Fibroblast of pulmonary artery (primary cell): ENCODE measurements around the gene EHD1.
"Not testable (repeated sequence)": the region's sequence is repeated elsewhere in the genome, so short reads cannot be mapped to it uniquely, and the experiment has no call there.

Experiments used
- DNase-seq: peaks from one replicate; pipeline ENCODE4 v3.0.0-alpha.2; 2010; ENCODE audit warnings: low read depth
- H3K4me3 ChIP-seq: replicated peaks from 2 replicates; pipeline ENCODE4 v1.5.1; 2011; ENCODE audit warnings: low read depth, mild to moderate bottlenecking, control low read depth, low read length, moderate library complexity
- TF ChIP-seq, protein P1 (sequence below): IDR thresholded peaks from 2 replicates; pipeline ENCODE4 v1.5.1; 2011; ENCODE audit warnings: mild to moderate bottlenecking, control low read depth, low read length, inconsistent platforms; ENCODE audit errors: missing control alignments

EHD1 gene

DNA sequence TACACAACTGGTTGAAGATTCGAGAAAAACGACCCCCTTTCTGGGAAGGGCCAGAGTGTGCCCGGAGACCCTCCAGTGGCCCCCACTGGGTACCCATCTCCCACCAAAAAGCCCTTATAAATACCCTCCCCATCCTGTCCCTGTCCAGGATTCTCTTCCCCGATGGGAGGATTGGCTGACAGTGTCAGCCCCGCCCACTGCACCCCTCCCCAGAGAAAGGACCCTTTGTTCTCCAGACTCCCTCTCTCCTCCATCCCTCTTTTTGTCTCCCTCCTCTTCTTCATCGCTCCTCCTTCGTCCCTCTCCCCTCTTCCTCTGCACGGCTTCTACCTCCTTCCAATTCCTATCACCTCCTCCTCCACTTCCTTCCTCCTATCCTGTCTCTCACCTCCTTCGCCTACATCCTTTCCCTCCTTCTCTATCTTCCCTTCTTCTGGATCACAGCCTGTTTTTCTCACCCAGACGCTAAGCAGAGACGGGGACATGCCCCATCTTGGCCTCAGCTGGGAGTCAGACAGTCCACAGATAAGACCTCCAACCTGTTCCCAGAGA lies 54.8 kb downstream of the EHD1 start:
- no peak for DNase-seq
- TF ChIP-seq, protein P1, sequence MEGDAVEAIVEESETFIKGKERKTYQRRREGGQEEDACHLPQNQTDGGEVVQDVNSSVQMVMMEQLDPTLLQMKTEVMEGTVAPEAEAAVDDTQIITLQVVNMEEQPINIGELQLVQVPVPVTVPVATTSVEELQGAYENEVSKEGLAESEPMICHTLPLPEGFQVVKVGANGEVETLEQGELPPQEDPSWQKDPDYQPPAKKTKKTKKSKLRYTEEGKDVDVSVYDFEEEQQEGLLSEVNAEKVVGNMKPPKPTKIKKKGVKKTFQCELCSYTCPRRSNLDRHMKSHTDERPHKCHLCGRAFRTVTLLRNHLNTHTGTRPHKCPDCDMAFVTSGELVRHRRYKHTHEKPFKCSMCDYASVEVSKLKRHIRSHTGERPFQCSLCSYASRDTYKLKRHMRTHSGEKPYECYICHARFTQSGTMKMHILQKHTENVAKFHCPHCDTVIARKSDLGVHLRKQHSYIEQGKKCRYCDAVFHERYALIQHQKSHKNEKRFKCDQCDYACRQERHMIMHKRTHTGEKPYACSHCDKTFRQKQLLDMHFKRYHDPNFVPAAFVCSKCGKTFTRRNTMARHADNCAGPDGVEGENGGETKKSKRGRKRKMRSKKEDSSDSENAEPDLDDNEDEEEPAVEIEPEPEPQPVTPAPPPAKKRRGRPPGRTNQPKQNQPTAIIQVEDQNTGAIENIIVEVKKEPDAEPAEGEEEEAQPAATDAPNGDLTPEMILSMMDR = no peak
- no peak overlapping the region for H3K4me3 ChIP-seq

DNA sequence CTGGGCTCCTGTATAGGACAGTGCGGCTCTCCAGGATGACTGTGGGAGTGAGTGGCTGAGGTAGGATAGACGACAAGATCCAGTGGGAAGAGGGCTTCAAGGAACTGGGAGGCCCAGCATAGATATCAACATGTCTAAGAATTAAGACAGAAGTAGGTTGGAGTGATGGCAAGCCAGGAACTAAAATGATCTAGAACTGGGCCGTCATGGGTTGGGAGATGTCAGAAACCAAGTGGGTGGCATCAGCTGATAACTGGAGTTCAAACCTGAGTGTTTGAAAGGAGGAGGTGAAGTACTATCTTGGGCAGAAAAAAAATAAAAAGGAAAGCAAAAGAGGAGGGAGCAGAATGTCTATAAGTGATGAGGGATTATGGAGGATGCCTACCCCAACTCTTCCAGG lies 60.9 kb downstream of the EHD1 start:
- no peak overlapping the region for H3K4me3 ChIP-seq
- TF ChIP-seq, protein P1 = no peak
- no peak for DNase-seq

DNA sequence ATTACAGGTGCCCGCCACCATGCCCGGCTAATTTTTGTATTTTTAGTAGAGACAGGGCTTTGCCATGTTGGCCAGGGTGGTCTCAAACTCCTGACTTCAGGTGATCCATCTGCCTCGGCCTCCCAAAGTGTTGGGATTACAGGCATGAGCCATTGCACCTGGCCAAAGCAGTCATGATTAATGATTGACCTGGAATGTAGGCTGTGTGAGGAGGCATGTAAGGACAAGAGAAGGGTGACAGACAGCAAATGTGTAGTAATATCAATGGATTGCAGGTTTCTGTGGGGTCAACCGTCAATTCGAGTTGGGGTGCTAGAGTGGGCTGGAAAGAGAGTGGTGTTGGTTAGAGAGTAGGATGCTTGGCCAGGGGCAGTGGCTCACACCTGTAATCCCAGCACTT lies 63.0 kb downstream of the EHD1 start:
- not testable (repeated sequence) for H3K4me3 ChIP-seq, DNase-seq

DNA sequence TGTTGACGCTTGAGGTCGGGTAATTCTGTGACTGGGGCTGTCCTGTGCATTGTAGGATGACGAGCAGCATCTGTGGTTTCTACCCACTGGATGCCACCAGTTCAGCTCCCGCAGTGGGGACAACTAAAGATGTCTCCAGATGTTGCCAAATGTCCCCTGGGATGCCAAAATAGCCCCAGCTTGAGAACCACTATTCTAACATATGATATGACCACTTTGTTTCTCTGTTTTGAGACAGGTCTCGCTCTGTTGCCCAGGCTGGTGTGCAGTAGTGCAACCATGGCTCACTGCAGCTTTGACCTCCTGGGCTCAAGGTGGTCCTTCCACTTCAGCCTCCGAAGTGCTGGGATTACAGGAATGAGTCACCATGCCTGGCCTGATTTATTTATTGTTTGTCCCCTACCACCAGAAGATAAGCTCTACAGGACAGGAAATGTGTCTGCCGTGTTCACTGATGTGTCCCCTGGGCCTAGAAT lies 63.7 kb downstream of the EHD1 start:
- TF ChIP-seq, protein P1 = no peak
- H3K4me3 ChIP-seq = no peak overlapping the region
- no peak for DNase-seq

DNA sequence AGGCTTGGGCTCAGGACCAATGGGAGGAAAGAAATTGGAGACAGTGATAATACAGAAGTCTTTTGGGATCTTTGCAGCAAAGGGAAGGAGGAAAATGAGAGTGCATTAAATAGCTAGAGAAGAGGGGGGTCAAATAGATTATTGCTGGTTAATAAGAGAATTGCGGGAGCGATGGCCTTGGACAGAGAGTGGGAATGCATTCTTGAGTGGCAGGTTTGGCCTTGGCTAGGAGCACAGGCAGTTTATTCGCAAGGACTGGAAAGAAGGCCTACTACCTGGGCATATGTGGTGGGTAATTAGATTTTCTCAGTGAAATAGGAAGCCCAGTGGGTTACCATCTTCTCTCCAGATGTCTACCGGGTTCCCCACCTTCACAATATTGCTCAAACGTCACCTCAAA lies 64.6 kb downstream of the EHD1 start:
- TF ChIP-seq, protein P1 = no peak
- DNase-seq = no peak
- H3K4me3 ChIP-seq = no peak overlapping the region

DNA sequence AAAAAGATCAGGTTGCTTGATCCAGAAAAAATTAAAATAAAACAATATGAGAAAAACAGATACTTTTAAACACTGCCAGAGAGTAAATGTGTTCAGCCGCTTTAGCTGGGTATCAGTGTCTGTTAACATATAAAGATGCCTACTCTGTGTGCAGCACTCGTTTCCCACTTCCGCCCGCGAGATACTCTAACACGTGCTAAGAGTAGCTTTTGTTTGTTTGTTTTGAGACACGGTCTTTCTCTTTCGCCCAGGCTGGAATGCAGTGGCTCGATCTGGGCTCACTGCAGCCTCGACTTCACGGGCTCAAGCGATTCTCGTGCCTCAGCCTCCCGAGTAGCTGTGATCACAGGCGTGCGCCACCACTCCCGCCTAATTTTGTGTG lies 67.5 kb downstream of the EHD1 start:
- DNase-seq = no peak
- TF ChIP-seq, protein P1 = no peak
- H3K4me3 ChIP-seq = peak overlapping the region; percentile 93

DNA sequence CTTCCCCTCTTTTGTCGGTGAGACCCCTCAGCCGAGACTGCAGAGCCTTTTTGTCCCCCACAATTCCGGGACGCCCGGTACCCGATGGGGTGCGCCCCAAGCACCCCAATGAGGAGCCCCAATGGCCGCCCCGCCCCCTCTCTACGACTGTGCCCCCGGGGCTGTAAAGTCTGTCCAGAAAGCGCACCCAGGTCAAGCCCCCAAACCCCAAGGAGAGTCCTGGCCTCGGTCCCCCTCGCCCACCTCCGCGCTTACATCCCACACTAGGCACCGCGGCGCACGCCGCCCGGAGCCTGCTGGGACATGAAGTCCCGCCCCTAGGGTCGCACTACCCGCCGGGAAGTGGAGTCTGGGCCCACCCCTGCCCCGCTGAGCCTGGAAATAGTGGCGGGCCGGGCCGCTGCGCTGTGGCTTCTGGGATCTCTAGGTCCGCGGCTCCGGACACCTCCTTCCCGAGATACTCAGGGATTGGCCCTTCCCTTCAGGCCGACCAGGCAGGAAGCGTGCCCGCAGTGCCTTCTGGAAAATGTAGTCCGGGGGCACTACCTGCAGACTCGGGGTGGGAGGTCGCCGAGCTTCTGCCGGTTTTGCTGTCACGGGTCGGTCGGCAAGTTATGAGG lies 68.0 kb downstream of the EHD1 start, which contains the start of gene MEN1:
Gene MEN1, minus strand, starts transcription at position 281 of the 620 bp plus-strand sequence. CDS start 442 bp downstream, outside the sequence.
- peak within 1 kb of the TSS; percentile 93 for H3K4me3 ChIP-seq
- TF ChIP-seq, protein P1 = no peak
- peak; percentile 96 for DNase-seq
